AG04450 (cell line): ENCODE data around the gene AHNAK2. TPM values are rescaled to one million over a fixed set of nuclear protein-coding genes. Genes with fewer than 3 reads are reported as not detected.
A peak's percentile ranks its signal among the peaks of the same experiment; 100 is the strongest.

Experiments
- CTCF ChIA-PET: fragments of 300-600, 350-600 bp; formaldehyde crosslinking; extraction: SDS; loops from one replicate; lab custom pipeline; 2022; ENCODE audit warnings: antibody characterized with exemption, inconsistent platforms; lab: Charles Lee
- POLR2A ChIA-PET: fragments of 350-600 bp; formaldehyde crosslinking; extraction: SDS; loops from one replicate; lab custom pipeline; 2021; ENCODE audit warnings: antibody characterized with exemption, inconsistent platforms; lab: Yijun Ruan, JAX
- DNase-seq: peaks from one replicate; pipeline ENCODE4 v3.0.0-alpha.2; 2011; ENCODE audit warnings: low read depth, low spot score
- H3K27ac ChIP-seq: one replicate; pipeline ENCODE4 v1.5.1; 2012; ENCODE audit warnings: low read depth, low read length, control low read depth
- H3K27me3 ChIP-seq: one replicate; pipeline ENCODE4 v1.6.0; 2012; ENCODE audit warnings: low read length; ENCODE audit not compliant: control insufficient read depth, insufficient read depth
- H3K4me3 ChIP-seq: 2 replicates; pipeline ENCODE4 v1.5.1; 2011; ENCODE audit warnings: mild to moderate bottlenecking, low read depth, low read length, control low read depth
- H3K9me3 ChIP-seq: 2 replicates; pipeline ENCODE4 v1.5.1; 2012; ENCODE audit warnings: low read length; ENCODE audit not compliant: control insufficient read depth, insufficient read depth
- CTCF ChIP-seq: IDR thresholded peaks from 2 replicates; pipeline ENCODE4 v1.5.1; 2011; ENCODE audit warnings: low read depth, low read length, control low read depth, inconsistent platforms
- polyA plus RNA-seq: library from polyadenylated mRNA; depleted of rRNA; stranded (reverse); fragments of >200 nt; gene quantifications from 2 replicates; pipeline ENCODE4 v1.2.3, GENCODE V29; 2011

The AHNAK2 gene
- polyA plus RNA-seq, 1 experiment = 10.0 TPM

- no peak for TF ChIP-seq CTCF
- no peak overlapping the region for H3K27ac ChIP-seq
- no peaks in the 10 kb centered on the region; the same call in 1 of the 2 replicates for H3K9me3 ChIP-seq
- no peaks in the 10 kb centered on the region for H3K27me3 ChIP-seq
- POLR2A ChIA-PET = no interaction called here
- no peak for DNase-seq
- no peak overlapping the region for H3K4me3 ChIP-seq
- CTCF ChIA-PET = interaction anchor here (1.0 kb wide), 1 partner anchor 40 kb away, joined by 3 read pairs; no protein-coding TSS in a partner anchor
These were observed 37.1 kb upstream of the AHNAK2 start for GRCh38 chr14:105015242-105015641.

DNA sequence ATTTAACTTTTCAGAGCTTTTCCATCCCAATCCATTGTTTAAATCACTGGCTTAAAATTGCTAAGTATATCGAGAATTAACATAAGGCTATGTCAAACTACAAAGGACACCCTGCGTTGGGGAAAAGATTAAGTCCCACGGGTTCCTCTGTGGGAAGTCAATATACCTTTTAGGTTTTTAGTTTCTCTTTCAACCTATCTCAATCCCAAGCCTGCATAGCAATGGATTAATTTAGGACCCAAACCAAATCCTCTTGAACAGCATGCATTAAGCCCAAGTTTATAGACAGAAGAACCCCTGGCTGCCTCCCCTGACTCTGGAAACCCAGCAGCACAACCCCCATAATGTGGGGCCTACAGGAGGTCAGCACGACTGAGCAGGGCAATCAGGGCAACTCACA is 36.5 kb upstream of the AHNAK2 start:
- CTCF ChIA-PET = interaction anchor here (1.0 to 3.5 kb wide), 2 partner anchors 31 to 39 kb away, joined by 3 to 14 read pairs; no protein-coding TSS in a partner anchor
- H3K9me3 ChIP-seq = no peaks in the 10 kb centered on the region; the same call in 1 of the 2 replicates
- DNase-seq = no peak
- peak overlapping the region; percentile 38 for H3K4me3 ChIP-seq
- H3K27me3 ChIP-seq = no peaks in the 10 kb centered on the region
- no peak for TF ChIP-seq CTCF
- H3K27ac ChIP-seq = peak overlapping the region; percentile 39
- POLR2A ChIA-PET = no interaction called here

DNA sequence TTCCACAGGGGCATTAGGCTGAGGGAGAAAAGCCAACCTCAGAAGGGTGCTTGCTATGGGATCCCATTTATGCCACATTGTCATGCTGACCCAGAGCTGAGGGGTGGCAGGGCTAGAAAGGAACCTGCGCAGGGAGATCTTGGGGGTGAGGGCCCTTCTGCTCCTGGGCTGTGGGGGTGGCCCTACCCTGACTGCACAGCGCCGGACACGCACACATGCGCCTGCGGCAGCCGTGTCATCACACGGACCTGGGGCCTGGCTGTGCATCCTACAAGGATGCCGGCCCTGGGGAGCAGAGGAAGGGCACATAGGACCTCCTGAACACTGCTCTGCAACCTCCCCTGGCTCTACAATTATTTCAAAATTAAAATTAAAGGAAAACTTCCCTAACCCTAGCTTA is 35.9 kb upstream of the AHNAK2 start:
- no peak for TF ChIP-seq CTCF
- H3K27me3 ChIP-seq = no peaks in the 10 kb centered on the region
- no peak overlapping the region for H3K4me3 ChIP-seq
- no peak overlapping the region for H3K27ac ChIP-seq
- no peak for DNase-seq
- CTCF ChIA-PET = interaction anchor here (3.5 kb wide), 1 partner anchor 32 kb away, joined by 14 read pairs; no protein-coding TSS in a partner anchor
- no peaks in the 10 kb centered on the region; the same call in 1 of the 2 replicates for H3K9me3 ChIP-seq
- POLR2A ChIA-PET = no interaction called here

GRCh38 chr14:105013150-105013785 is 35.1 kb upstream of the AHNAK2 start:
- peak; percentile 10; the same call in 1 of the 2 replicates for TF ChIP-seq CTCF
- Histone ChIP-seq H3K4me3 (no peak overlapping the region), H3K27ac (no peak overlapping the region), H3K27me3 (no peaks in the 10 kb centered on the region), H3K9me3 (no peaks in the 10 kb centered on the region; the same call in 1 of the 2 replicates)
- POLR2A ChIA-PET = no interaction called here
- CTCF ChIA-PET = interaction anchor here (0.6 to 3.5 kb wide), 2 partner anchors 32 to 97 kb away, joined by 3 to 14 read pairs; no protein-coding TSS in a partner anchor
- no peak for DNase-seq
